ENCODE measurements around the gene STK11.
"Not testable (repeated sequence)": the region's sequence is repeated elsewhere in the genome, so short reads cannot be mapped to it uniquely, and the experiment has no call there.

STK11 gene

DNA sequence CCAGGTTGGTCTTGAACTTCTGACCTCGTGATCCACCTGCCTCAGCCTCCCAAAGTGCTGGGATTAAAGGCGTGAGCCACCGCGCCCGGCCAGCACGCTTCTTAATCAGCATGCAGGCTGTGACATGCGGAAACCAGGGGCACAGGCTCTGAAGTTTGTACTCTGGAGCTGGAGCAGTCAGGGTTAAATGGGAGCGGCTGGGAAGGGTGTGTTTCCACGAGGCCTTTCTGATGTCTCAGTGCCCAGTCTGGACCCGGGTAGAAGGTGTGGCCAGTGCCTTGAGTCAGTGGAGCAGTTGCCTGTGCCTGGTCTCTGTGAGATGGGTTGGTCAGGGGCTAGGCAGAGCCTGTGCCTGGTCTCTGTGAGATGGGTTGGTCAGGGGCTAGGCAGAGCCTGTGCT, 3.3 kb downstream of the STK11 start:
- not testable (repeated sequence) for DNase-seq (ENCODE audit: low read depth in 2 of 2)

DNA sequence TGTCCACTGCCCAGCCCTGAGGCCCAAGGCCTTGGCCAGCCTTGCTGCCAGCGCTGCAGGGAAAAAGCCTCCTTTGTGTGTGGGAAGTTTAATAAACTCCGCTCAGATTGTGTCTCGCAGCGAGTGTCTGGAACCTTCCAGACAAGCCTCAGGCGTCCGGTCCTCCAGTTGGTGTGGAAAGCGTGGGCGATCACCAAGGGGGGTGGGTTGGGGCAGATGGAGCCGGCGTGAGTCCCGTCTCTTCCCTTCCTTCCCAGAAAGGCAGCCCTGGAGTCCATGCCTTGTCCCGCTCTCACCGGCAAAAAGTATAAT, 4.6 kb downstream of the STK11 start:
- DNase-seq (ENCODE audit: low read depth in 2 of 2): no peak

GRCh38 chr19:1211494-1212234, 6.1 kb downstream of the STK11 start:
- DNase-seq (ENCODE audit: low read depth in 2 of 2): no peak

DNA sequence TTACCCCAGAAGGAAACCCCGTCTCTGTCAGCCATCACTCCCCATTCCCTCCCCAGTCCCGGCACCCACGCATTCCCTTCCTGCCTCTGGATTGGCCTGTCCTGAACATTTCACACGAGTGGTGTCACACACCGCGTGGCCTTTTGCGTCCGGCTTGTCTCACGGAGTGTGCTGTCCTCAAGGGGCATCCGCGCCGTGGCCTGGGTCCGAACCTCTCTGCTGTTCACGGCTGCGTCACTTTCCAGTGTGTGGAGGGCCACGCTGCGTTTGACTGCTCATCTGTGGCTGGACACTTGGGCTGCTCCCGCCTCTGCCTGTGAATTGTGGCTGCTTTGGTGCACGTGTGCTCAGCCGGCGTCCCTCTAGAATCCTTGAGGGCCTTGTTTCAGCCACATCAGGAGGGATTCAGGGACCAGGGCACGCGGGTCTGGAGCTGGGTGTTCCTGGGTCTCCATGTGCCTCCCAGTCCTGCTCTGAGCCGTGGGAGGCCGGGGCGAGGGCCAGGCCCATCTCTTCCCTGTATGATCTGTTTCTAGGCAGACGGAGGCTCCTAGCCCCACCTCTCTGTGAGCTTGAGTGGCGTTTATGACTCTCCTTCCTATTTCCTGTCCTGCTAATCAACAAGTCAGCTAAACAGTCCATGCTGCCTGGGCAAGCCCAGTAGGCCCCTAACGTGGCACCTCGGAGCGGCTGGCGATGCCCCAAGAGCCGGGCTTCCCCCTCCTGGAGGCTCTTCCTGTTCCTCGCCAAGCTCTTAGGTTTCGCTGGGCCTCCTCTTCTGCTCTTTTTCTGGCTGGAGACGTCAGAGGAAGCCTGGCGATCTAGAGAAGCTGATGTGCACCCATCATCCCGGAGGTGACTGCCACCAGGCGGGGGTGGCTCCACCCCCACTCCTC, 8.1 kb downstream of the STK11 start:
- no peak for DNase-seq (ENCODE audit: low read depth in 2 of 2)

DNA sequence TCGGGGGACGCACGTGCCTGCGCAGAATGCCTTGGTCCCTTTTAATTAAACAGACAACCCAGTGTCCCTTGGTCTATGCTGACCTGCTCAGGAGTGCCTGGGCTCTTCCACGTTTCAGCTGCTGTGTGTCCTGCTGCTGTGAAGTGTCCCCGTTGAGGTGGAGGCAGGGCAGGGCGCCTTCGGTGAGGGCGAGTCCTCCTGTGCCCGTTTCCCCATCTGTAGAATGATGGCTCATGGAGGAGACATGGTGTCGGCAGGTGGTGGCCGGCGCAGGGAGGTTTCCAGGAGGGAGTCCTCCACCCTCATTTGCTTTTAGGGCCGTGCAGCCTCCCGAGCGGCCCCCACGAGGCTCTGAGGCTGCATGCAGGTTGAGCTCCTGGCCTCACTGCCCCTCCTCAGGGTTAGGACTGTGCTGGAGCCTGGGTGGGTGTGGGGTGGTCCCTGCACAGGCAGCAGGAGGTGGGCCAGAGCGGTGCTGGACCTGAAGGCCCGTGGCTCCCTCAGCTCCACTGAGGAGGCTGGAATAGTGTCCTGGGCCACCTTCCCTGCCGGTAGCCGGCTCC, 8.8 kb downstream of the STK11 start:
- DNase-seq (ENCODE audit: low read depth in 2 of 2): no peak

DNA sequence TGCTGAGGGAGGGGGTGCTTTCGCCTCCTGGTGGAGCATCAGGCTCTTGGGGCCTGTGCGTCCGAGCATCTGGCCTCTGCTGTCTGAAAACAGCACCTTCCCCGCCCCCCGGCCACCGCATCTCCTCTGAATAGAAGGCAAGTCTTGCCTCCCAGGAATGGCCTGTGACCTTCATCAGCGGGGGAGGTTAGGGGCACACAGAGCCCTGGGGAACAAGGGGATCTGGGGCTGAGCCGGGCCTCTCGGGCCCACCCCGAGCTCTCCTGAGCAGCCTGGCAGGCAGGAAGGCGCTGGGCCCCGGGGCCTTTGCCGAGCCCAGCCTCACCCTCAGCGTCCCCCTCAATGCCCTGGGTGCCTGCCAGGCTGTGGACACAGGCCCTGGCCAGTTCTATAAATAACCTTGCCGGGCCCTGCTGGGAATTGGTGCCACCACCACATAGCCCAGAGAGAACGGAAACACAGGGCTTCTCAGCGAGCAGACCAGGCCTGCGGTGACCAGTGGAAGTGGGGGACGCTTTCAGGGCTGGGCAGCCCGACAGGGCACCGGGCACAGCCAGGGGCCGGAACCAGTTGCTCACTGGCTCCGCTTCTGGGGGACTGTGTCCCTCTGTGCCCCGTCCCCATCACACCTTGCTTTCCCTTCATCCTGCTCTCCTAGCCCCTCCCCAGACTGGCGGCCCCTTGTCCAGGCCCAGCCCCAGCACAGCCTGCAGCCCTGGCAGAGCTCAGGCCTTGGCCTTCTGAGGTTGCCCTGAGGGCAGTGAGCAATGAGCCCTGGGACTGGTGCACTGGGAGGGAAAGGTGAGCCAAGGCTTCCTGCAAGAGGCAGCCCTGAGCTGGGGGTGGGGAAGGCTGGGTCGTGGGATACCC, 9.5 kb downstream of the STK11 start:
- DNase-seq (ENCODE audit: low read depth in 2 of 2): no peak

GRCh38 chr19:1216756-1217155, 11.2 kb downstream of the STK11 start:
- DNase-seq (ENCODE audit: low read depth in 2 of 2): no peak

DNA sequence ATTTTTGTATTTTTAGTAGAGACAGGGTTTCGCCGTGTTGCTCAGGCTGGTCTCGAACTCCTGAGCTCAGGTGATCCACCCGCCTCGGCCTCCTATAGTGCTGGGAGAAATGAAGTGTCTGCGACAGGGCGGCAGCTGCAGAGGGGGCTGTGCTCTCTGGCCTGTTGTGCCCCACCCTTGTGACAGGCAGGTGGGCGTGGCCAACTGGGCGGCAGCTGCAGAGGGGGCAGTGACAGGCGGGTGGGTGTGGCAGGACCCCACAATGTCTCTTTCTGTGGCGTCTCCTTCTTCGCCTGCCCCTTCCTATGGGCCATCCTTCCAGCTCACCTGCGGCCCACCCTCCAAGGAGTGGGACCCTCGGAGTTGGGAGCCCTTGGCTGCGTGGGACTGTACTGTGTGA, 11.8 kb downstream of the STK11 start:
- DNase-seq (ENCODE audit: low read depth in 2 of 2): no peak

DNA sequence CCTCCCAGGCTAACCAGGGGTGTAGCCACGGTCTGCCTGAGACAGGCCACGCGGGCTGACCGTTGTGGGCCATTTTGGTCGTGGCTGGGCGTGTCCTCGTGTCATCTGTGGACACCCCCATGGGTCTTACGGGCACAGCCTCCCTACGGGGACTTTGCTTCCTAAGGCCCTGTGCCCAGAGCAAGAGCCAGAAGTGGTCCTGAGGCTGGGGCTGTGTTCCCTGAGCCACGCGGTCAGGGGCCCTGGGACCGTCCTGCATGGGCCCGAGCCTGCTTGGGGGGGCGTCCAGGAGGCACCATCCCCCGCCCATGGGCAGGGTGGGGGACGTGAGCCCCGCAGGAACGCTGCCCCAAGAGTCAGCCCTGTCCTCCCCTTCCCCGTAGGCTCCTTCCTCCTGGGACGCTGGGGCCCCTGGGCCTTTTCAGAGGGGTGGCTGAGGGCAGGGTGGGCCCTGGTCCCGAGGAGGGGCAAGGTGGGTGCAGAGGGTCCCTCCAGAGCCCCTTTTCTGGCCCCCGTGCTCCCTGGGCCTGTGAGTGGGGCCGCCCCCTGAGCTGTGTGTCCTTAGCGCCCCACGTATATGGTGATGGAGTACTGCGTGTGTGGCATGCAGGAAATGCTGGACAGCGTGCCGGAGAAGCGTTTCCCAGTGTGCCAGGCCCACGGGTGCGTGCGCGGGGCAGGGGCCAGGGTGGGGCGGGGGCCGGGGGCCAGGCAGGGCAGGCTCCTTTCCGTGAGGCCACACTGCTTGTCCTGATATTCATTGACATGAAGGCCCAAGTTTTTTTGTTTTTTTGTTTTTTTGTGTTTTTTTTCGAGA, 13.4 kb downstream of the STK11 start:
- DNase-seq (ENCODE audit: low read depth in 2 of 2): no peak

DNA sequence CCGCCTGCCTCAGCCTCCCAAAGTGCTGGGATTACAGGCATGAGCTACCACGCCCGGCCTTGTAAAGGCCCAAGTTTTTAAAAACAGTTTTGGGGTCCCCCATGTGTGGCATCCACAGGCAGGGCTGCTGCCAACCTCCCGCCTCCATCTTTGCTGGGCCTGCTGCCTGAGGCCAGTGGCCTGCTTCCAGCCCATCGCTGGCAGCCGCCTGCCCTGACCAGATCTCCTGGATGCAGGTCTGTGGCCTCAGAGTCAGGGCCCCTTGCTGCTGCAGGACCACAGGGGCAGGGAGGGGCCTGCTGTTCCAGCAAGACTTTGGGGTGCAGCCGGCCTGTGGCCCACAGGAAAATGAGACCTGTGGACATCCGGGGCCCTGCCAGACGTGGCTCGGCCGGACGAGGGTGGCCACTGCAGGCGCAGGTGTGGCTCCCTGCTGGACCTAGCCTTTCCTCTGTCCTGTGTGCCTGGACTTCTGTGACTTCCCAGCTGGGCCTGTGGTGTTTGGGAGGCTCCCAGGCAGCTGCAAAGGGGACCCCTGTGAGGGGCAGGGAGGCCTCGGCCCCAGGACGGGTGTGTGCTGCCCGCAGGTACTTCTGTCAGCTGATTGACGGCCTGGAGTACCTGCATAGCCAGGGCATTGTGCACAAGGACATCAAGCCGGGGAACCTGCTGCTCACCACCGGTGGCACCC, 14.4 kb downstream of the STK11 start:
- DNase-seq (ENCODE audit: low read depth in 2 of 2): no peak

DNA sequence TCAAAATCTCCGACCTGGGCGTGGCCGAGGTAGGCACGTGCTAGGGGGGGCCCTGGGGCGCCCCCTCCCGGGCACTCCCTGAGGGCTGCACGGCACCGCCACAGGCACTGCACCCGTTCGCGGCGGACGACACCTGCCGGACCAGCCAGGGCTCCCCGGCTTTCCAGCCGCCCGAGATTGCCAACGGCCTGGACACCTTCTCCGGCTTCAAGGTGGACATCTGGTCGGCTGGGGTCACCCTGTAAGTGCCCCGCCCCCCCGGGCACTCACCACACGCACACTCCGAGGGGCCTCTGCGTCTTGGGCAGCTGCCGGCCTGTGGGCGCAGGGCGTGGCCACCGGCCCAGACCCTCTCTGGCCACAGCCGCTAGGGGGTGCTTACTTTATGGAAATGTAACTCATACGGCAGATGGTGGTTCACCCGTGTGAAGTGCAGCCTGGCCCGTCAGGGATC, 14.9 kb downstream of the STK11 start:
- DNase-seq (ENCODE audit: low read depth in 2 of 2): no peak

GRCh38 chr19:1220976-1221903, 15.7 kb downstream of the STK11 start:
- no peak for DNase-seq (ENCODE audit: low read depth in 2 of 2)

DNA sequence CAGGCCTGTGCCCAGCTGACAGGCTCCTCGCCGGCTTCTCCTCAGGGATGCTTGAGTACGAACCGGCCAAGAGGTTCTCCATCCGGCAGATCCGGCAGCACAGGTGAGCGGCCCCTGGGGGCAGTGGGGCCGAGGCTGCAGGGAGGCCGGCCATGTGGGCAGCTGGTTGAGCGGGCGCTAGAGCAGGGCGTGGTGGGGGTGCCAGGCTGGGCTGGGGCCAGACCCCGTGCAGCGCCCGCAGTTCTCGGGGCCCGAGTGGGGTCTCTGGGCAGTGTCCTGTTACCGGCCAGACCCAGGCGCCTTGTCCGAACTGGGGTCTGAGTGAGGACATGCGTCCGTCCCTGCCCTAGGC, 16.3 kb downstream of the STK11 start:
- no peak for DNase-seq (ENCODE audit: low read depth in 2 of 2)

GRCh38 chr19:1222394-1222793, 16.8 kb downstream of the STK11 start:
- no peak for DNase-seq (ENCODE audit: low read depth in 2 of 2)

- DNase-seq (ENCODE audit: low read depth in 2 of 2): no peak
Measured at GRCh38 chr19:1223018-1223855, 17.7 kb downstream of the STK11 start.

GRCh38 chr19:1224047-1224825, 18.7 kb downstream of the STK11 start:
- DNase-seq (ENCODE audit: low read depth in 2 of 2): no peak

GRCh38 chr19:1224847-1225246, 19.3 kb downstream of the STK11 start:
- no peak for DNase-seq (ENCODE audit: low read depth in 2 of 2)
